Left lung (tissue), 10 donors: ENCODE results near the gene NEGR1. TPM values are rescaled to one million over a fixed set of nuclear protein-coding genes. Genes with fewer than 3 reads are reported as not detected.

Experiments
- ATAC-seq: fragments of 200-7000 bp; cut with Tn5 transposase; one replicate; pipeline ENCODE4 v1.9.1; 2020; ENCODE audit warnings: moderate library complexity
- DNase-seq, 4 donors: peaks; one replicate each; pipeline ENCODE4 v3.0.0-alpha.2; 2013 to 2020
- H3K27ac ChIP-seq, 2 donors: fragments of 200-600 bp; sonication (generic) in 1 of 2; one replicate each; pipeline versions ENCODE4 v1.5.0 to v1.8.0; 2020 to 2021
- H3K27me3 ChIP-seq, 2 donors: fragments of 200-600 bp; sonication (generic) in 1 of 2; one replicate each; pipeline versions ENCODE4 v1.5.0 to v1.8.0; 2020 to 2021
- H3K36me3 ChIP-seq, 2 donors: fragments of 200-600 bp; sonication (generic) in 1 of 2; one replicate each; pipeline versions ENCODE4 v1.5.0 to v1.8.0; 2020 to 2021
- H3K4me1 ChIP-seq, 2 donors: fragments of 200-600 bp; one replicate each; pipeline ENCODE4 v1.8.0; 2021
- H3K4me3 ChIP-seq, 2 donors: fragments of 200-600 bp; sonication (generic) in 1 of 2; one replicate each; pipeline versions ENCODE4 v1.5.0 to v1.8.0; 2020 to 2021; ENCODE audit warnings: mild to moderate bottlenecking in 1 of 2
- H3K9me3 ChIP-seq, 2 donors: fragments of 200-600 bp; sonication (generic) in 1 of 2; one replicate each; pipeline versions ENCODE4 v1.5.0 to v1.8.0; 2020 to 2021
- intact Hi-C, 2 donors: fragments of 100-400 bp; cut with DNase I; formaldehyde crosslinking; loops; one replicate each; pipeline versions ENCODE4 v1.11.2 to v1.14.2; 2022
- polyA plus RNA-seq, 6 donors: library from polyadenylated mRNA; unstranded; fragments of 120-200 nt; gene quantifications; one replicate each; pipeline ENCODE4 v1.2.1, GENCODE V29; 2013; ENCODE audit not compliant: insufficient read length in 6 of 6
- total RNA-seq, 2 donors: library from RNA; stranded (reverse); fragmentation: NEBNext Ultra II Directional; extraction: Animal tissue kit (Norgen Biotek cat#: 25700); gene quantifications; one replicate each; pipeline ENCODE4 v1.2.1, GENCODE V29; 2021
- TF ChIP-seq, protein P1 (sequence below), 2 donors: fragments of 200-600 bp; sonication (generic) in 1 of 2; IDR thresholded peaks; one replicate each; pipeline versions ENCODE4 v1.5.0 to v1.8.0; 2021; ENCODE audit warnings: antibody characterized with exemption in 2 of 2
- donor health status: DM: no; HTN: yes; CAD: no.
- donor health status: DM: no; HTN: no; CAD: no.

NEGR1 gene
- total and polyA plus RNA-seq, 8 donors = 2.4 to 5.7 (median 3.5) TPM

DNA sequence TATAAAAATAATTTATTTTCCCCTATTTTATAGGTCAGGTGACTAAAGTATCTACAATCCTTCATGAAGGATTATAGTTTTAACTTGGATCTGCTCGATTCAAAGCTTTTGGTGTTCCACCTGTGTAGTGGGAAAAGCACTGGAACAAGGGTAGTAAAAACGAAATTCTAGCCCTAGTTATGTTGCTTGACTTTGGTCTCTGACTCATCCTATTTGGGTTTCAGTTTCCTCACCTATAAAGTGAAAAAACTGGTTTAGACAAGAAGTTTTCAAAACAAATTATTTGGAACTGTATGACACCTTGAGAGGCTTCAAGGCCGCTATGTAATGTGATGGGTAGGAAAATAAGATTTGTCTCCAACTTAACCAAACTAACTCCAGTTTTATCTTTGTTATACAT is 696.3 kb downstream of the NEGR1 start:
- Histone ChIP-seq H3K4me1 (no peaks in the 10 kb centered on the region), H3K36me3 (no peaks in the 10 kb centered on the region), H3K27me3 (no peaks in the 10 kb centered on the region), H3K4me3 (no peak overlapping the region), H3K9me3 (no peaks in the 10 kb centered on the region), H3K27ac (no peak overlapping the region)
- DNase-seq (no peak), ATAC-seq (no peak)
- intact Hi-C loops = no loop called here
- TF ChIP-seq, protein P1, sequence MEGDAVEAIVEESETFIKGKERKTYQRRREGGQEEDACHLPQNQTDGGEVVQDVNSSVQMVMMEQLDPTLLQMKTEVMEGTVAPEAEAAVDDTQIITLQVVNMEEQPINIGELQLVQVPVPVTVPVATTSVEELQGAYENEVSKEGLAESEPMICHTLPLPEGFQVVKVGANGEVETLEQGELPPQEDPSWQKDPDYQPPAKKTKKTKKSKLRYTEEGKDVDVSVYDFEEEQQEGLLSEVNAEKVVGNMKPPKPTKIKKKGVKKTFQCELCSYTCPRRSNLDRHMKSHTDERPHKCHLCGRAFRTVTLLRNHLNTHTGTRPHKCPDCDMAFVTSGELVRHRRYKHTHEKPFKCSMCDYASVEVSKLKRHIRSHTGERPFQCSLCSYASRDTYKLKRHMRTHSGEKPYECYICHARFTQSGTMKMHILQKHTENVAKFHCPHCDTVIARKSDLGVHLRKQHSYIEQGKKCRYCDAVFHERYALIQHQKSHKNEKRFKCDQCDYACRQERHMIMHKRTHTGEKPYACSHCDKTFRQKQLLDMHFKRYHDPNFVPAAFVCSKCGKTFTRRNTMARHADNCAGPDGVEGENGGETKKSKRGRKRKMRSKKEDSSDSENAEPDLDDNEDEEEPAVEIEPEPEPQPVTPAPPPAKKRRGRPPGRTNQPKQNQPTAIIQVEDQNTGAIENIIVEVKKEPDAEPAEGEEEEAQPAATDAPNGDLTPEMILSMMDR (IDR thresholded peaks at IDR 0.05) = no peak

DNA sequence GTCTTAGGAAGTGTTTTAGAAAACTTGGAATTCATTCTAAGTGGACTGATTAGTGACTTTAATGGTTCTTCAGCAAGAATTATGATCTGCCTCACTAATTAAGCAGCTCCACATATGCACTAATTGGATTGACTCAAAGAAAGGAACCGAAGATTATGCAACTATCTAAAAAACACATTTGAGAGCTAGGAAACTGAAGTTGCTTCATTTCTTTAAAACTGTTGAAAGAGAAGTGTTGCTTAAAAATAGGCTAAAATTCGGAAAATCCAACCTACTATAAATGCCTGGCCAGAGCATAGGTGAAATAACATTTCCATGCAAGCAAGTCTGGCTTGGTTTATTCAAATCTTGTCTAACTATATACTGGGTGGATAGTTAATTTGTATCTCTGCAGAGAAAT is 698.6 kb downstream of the NEGR1 start:
- DNase-seq = no peak

DNA sequence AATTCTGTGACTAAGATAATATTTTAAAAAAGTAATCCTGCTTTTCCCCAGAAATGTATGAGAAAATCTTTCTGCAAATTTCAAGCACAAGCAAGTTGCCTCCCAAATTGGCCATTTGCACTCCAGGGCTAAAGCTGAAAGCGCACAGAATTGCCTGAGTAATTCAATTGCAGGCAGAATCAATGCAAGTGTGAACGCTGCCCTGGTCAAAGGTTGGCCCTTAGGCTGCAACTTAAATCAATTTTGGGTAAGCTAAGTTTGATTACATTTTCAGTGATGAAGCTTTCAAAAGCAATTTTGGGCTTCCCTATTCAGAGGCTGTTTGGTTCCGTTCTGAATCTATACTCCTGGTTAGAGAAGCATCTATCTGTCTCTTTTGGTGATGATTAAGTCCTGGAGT is 699.7 kb downstream of the NEGR1 start:
- DNase-seq = no peak
- Histone ChIP-seq H3K9me3 (no peaks in the 10 kb centered on the region), H3K27ac (no peak overlapping the region), H3K27me3 (no peaks in the 10 kb centered on the region), H3K4me3 (no peak overlapping the region), H3K36me3 (no peaks in the 10 kb centered on the region), H3K4me1 (no peaks in the 10 kb centered on the region)
- intact Hi-C loops = no loop called here
- no peak for ATAC-seq
- TF ChIP-seq, protein P1 (IDR thresholded peaks at IDR 0.05) = no peak

More for the DNA sequence above, 698.6 kb downstream of the NEGR1 start:
- TF ChIP-seq, protein P1 (IDR thresholded peaks at IDR 0.05) = no peak
- H3K27me3 ChIP-seq = no peaks in the 10 kb centered on the region
- no peaks in the 10 kb centered on the region for H3K36me3 ChIP-seq
- no peaks in the 10 kb centered on the region for H3K4me1 ChIP-seq
- no peak overlapping the region for H3K4me3 ChIP-seq
- H3K27ac ChIP-seq = no peak overlapping the region
- intact Hi-C loops = no loop called here
- ATAC-seq = no peak
- no peaks in the 10 kb centered on the region for H3K9me3 ChIP-seq

DNA sequence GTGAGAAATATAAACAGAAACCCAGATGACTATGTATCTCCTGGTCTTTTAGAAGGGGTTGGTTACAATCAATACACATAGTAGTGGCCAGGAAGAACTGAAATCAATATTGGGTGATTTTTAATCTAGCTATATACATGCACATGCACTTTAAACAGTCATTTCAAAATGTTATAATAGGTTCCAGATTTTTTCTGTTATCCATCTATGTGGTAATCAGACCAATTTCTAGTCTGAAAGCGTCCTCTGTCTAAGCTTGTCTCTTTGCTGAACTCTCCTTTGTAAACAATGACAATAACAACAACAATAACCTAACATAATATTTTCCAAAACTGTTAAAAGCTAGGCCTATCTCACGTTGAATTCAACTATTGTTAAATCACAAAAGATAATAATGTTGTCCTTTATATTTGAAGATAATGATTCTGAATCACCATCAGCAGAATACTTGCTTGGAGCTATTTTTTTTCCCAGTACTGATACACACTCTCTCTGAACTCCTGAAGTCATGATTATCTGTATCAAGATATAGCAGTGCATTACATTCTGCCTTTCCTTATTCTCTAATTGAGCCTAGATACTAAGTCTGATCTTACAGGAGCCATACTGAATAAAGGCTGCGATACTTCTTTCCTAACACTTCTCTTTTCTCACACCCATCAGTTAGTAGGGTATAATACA is 704.7 kb downstream of the NEGR1 start:
- no peak for ATAC-seq
- Histone ChIP-seq H3K27ac (no peak overlapping the region), H3K4me3 (no peak overlapping the region), H3K9me3 (no peaks in the 10 kb centered on the region), H3K4me1 (no peaks in the 10 kb centered on the region), H3K27me3 (no peaks in the 10 kb centered on the region), H3K36me3 (no peaks in the 10 kb centered on the region)
- DNase-seq = no peak
- TF ChIP-seq, protein P1 (IDR thresholded peaks at IDR 0.05) = no peak
- intact Hi-C loops = no loop called here

DNA sequence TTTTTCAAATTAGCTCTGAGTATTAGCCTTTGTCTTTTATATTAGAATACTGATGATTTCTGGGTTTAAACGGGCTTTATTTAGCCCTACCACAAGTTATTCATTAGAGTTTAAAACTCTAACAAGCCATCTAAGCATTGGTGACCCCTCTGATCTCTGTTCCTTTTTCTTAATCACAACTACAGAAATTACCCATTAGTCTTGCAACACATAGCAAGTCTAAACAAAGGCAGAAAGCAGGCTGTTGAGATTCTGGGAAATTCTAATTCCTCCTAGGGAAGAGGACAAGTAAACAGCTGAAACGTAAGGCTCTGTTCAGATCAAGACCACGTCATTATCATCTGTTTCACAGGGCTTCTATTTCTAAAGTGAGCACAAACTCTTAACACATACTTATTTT is 710.3 kb downstream of the NEGR1 start:
- H3K9me3 ChIP-seq = no peaks in the 10 kb centered on the region
- H3K36me3 ChIP-seq = no peaks in the 10 kb centered on the region
- H3K4me1 ChIP-seq = no peaks in the 10 kb centered on the region
- no peak overlapping the region for H3K4me3 ChIP-seq
- ATAC-seq (peak; percentile 24), DNase-seq (peak in 2 of 4 donors; percentile 3 to 8)
- H3K27ac ChIP-seq = no peak overlapping the region
- no peaks in the 10 kb centered on the region for H3K27me3 ChIP-seq
- intact Hi-C loops = no loop called here
- TF ChIP-seq, protein P1 (IDR thresholded peaks at IDR 0.05) = no peak
